Bronchial epithelial cell (primary cell): ENCODE data around the gene MAP7. TPM values are rescaled to one million over a fixed set of nuclear protein-coding genes. Genes with fewer than 3 reads are reported as not detected.

ENCODE experiments used
- DNase-seq: peaks from one replicate; pipeline ENCODE4 v3.0.0-alpha.2; 2010; ENCODE audit warnings: low read depth
- FAIRE-seq: peaks from 2 replicates; lab custom pipeline; 2011; peaks lifted over from hg19 to GRCh38; lab: Jason Lieb, UNC
- H3K27me3 ChIP-seq: 2 replicates; pipeline ENCODE4 v1.5.1; 2011; ENCODE audit warnings: low read length; ENCODE audit not compliant: control insufficient read depth, insufficient read depth
- H3K36me3 ChIP-seq: 2 replicates; pipeline ENCODE4 v1.5.1; 2011; ENCODE audit warnings: low read length; ENCODE audit not compliant: control insufficient read depth, insufficient read depth
- H3K4me3 ChIP-seq: 2 replicates; pipeline ENCODE4 v1.5.1; 2011; ENCODE audit warnings: mild to moderate bottlenecking, low read depth, low read length, control low read depth
- total RNA-seq: library from RNA; depleted of rRNA; stranded (reverse); fragments of >200 nt; gene quantifications from 2 replicates; pipeline ENCODE4 v1.2.1, GENCODE V29; 2014
- TF ChIP-seq, protein P1 (sequence below): IDR thresholded peaks from 2 replicates; pipeline ENCODE4 v1.5.1; 2011; ENCODE audit warnings: mild to moderate bottlenecking, moderate library complexity, low read length, control low read depth, inconsistent platforms; ENCODE audit not compliant: insufficient read depth, severe bottlenecking

MAP7 gene
- total RNA-seq, 1 donor from 2014 or later = 30.8 TPM

DNA sequence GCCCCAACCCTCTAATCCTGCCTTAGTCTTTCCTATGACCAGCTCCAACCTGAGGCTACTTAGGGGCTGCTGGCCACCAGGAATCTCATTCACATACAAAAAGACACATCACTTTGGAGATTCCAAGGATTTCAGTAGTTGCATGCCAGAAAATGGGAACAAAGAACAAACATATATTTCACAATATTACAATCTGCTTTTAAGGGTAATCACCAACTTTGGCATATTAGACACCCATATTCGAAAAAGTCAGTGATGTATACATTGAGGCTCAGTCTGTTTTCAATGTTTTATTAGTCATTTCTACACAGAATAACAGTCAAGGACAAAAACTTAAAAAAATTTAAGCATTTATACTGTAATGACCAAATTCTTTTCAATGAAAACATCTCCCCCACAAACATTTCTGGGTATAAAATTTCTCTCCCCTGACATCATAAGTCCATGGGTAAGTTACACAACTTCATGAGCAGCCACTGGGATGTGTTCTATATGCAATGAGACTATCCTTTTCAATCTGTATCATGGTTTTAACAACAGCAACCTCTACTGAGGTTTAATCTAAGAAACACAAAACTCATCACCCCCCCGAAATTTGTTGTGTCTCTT, 103.5 kb downstream of the MAP7 start:
- Histone ChIP-seq H3K36me3 (no peaks in the 10 kb centered on the region), H3K4me3 (no peak overlapping the region), H3K27me3 (no peaks in the 10 kb centered on the region)
- no peak for DNase-seq
- FAIRE-seq = no peak
- TF ChIP-seq, protein P1, sequence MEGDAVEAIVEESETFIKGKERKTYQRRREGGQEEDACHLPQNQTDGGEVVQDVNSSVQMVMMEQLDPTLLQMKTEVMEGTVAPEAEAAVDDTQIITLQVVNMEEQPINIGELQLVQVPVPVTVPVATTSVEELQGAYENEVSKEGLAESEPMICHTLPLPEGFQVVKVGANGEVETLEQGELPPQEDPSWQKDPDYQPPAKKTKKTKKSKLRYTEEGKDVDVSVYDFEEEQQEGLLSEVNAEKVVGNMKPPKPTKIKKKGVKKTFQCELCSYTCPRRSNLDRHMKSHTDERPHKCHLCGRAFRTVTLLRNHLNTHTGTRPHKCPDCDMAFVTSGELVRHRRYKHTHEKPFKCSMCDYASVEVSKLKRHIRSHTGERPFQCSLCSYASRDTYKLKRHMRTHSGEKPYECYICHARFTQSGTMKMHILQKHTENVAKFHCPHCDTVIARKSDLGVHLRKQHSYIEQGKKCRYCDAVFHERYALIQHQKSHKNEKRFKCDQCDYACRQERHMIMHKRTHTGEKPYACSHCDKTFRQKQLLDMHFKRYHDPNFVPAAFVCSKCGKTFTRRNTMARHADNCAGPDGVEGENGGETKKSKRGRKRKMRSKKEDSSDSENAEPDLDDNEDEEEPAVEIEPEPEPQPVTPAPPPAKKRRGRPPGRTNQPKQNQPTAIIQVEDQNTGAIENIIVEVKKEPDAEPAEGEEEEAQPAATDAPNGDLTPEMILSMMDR = no peak

DNA sequence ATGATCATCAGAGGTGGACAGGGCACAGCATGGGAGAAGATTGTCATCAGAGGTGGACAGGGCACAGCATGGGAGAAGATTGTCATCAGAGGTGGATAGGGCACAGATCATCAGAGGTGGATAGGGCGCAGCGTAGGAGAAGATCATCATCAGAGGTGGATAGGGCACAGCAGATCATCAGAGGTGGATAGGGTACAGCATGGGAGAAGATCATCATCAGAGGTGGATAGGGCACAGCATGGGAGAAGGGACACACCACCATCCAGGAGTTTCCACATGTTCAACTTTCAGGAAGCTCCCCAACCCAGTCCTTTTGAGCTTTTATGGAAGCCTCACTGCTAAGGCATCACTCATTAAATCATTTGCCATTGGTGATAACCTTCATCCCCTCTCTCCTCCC, 104.1 kb downstream of the MAP7 start:
- TF ChIP-seq, protein P1 = no peak
- H3K4me3 ChIP-seq = no peak overlapping the region
- H3K27me3 ChIP-seq = no peaks in the 10 kb centered on the region
- FAIRE-seq (peak; percentile 13), DNase-seq (no peak)
- H3K36me3 ChIP-seq = no peaks in the 10 kb centered on the region

DNA sequence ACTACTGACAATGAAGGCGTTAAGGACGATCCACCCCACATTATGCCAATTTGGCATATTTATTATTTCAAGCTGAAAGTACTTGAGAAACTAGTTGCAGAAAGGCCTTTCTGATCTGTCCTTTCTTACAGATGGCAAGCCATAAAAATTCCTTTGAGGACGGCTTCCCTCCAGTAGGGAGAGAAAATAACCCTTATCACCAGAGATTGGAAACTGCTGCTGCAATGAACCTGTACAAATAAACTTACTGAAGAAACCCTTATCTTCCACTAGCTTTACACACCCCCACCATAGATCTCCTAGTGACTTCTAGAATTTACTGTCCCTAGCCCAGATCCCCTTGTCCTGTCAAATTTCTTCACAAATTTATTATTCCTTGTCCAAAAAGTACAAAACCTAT, 105.2 kb downstream of the MAP7 start:
- TF ChIP-seq, protein P1 = no peak
- no peak overlapping the region for H3K4me3 ChIP-seq
- no peaks in the 10 kb centered on the region for H3K36me3 ChIP-seq
- DNase-seq = no peak
- FAIRE-seq = no peak
- H3K27me3 ChIP-seq = no peaks in the 10 kb centered on the region

DNA sequence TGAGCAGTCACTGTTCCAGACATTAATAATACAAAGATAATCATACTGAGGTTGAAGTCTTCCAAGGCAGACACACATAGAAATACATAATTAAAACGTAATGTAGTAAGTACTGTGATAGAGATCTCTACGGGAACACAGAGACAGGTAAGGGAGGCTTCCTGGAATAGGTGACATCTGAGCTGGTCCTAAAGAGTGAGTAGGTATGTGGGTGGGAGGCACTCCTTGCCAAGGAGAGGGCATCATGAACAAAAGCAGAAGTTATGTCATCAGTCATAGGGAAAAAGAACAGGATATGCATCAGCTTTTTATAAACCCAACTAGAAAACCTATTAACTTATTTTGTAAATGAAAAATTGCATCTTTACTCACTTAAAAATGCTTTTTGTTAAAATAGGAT, 110.0 kb downstream of the MAP7 start:
- H3K4me3 ChIP-seq = no peak overlapping the region
- H3K36me3 ChIP-seq = no peaks in the 10 kb centered on the region
- TF ChIP-seq, protein P1 = no peak
- H3K27me3 ChIP-seq = no peaks in the 10 kb centered on the region
- FAIRE-seq (no peak), DNase-seq (peak; percentile 86)

DNA sequence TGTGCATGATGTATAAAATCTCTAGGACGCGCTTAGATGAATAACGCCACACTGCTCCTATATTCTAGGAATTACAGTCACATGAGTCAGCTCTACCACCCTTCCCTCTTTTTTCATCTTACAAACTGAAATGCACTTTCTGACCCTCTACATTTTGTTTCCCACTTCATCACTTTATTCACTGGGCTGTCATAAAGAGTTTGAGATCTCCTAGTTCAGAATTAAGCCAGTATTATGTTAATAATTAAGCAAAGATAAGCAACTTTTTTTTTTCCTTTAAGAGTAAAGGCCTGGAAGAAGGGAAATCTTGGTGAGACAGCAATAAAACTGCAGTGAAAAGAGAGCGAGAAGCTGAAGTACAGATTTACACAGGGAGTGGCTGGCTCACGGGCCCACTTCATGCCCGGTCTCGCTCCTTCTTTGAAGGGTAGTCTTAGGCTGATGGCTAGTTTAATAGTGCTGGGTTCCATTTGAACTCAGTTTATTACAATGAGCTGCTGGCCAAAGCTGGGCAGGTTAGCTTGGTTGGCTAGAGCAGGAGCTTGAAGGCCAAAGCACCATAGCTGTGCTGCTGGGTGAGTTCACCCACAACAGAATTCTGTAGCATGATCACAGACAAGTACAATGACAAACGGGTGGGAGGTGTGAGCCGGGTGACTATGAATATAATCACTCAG, 110.6 kb downstream of the MAP7 start:
- DNase-seq (peak; percentile 48), FAIRE-seq (no peak)
- H3K27me3 ChIP-seq = no peaks in the 10 kb centered on the region
- H3K4me3 ChIP-seq = no peak overlapping the region
- H3K36me3 ChIP-seq = no peaks in the 10 kb centered on the region
- TF ChIP-seq, protein P1 = no peak
